GM12865 (cell line): ENCODE measurements around the gene ASCL2.
"Not testable (repeated sequence)": the region's sequence is repeated elsewhere in the genome, so short reads cannot be mapped to it uniquely, and the experiment has no call there.

Experiments
- DNase-seq: peaks from one replicate; pipeline ENCODE4 v3.0.0; 2010; ENCODE audit warnings: low read depth
- H3K4me3 ChIP-seq: 2 replicates; pipeline ENCODE4 v1.5.1; 2011; ENCODE audit warnings: mild to moderate bottlenecking, low read depth, low read length, control low read depth
- CTCF ChIP-seq: IDR thresholded peaks from 2 replicates; pipeline ENCODE4 v1.5.1; 2011; ENCODE audit warnings: low read length, control low read depth, low read depth, inconsistent platforms; ENCODE audit not compliant: insufficient read depth; ENCODE audit errors: missing control alignments

The ASCL2 gene

GRCh38 chr11:2289350-2289749 is 19.0 kb upstream of the ASCL2 start:
- H3K4me3 ChIP-seq = no peak overlapping the region
- DNase-seq = no peak
- TF ChIP-seq CTCF = no peak

GRCh38 chr11:2287091-2287490 is 16.7 kb upstream of the ASCL2 start:
- no peak for DNase-seq
- H3K4me3 ChIP-seq = no peak overlapping the region
- no peak for TF ChIP-seq CTCF

- not testable (repeated sequence) for DNase-seq, H3K4me3 ChIP-seq
Measured at GRCh38 chr11:2286350-2286749, 16.0 kb upstream of the ASCL2 start.

GRCh38 chr11:2280208-2280607 is 9.8 kb upstream of the ASCL2 start:
- H3K4me3 ChIP-seq = no peak overlapping the region
- no peak for TF ChIP-seq CTCF
- no peak for DNase-seq

GRCh38 chr11:2277933-2278523 is 7.6 kb upstream of the ASCL2 start:
- DNase-seq = no peak
- H3K4me3 ChIP-seq = no peak overlapping the region
- no peak for TF ChIP-seq CTCF

- no peak overlapping the region for H3K4me3 ChIP-seq
- TF ChIP-seq CTCF = no peak
- DNase-seq = no peak
Measured at GRCh38 chr11:2277008-2277346, 6.6 kb upstream of the ASCL2 start.

- TF ChIP-seq CTCF = no peak
- no peak overlapping the region for H3K4me3 ChIP-seq
- no peak for DNase-seq
Measured at GRCh38 chr11:2276280-2277007, 6.1 kb upstream of the ASCL2 start.
